ENCODE data around the gene NFIA. TPM values are rescaled to one million over a fixed set of nuclear protein-coding genes. Genes with fewer than 3 reads are reported as not detected.

NFIA gene
- total and polyA plus RNA-seq, 10 of the 15 experiments (the other 5 are each of a cell fraction or from before 2014, with no cell fraction given) = 0.10 to 0.16 TPM; not detected in 8

DNA sequence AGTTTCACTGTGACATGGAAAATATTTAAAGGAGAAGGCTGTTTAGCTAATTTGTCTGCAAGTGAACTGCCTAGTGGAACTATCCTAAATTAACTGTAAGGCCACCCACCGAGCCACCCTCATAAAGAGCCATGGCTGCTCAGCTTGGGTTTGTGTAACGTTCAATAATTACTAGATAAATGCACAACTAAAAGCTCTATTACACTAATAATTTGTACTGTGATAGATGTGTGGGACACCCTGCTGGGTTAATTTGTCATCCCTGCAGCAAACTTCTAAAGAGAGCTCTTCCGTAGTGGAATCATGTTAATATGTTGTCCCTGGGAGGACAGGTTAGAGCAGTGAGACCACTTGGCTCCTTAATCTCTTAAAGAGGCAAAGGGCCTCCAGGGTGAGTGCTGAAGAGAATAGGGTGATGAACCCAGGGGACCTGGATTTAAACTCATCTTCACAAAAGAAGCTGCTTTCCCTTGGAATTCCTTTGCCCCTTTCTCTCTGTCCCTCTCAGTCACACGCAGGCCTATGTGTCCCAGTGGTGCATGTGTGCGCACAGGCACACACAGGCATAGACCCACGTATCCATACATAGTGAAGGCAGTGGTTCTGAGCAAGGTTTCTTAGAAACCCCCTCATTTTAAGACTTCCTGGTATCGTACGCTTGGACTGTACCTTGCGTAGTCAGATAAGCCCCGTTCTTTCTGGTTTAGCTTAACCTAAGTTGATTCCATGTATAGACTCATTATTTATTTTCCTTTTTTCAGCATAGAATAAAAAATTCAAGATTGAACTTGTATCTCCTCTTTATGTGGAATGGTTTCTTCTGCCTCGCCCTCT, 310.3 kb downstream of the NFIA start (continued):
- TF ChIP-seq, protein P1, sequence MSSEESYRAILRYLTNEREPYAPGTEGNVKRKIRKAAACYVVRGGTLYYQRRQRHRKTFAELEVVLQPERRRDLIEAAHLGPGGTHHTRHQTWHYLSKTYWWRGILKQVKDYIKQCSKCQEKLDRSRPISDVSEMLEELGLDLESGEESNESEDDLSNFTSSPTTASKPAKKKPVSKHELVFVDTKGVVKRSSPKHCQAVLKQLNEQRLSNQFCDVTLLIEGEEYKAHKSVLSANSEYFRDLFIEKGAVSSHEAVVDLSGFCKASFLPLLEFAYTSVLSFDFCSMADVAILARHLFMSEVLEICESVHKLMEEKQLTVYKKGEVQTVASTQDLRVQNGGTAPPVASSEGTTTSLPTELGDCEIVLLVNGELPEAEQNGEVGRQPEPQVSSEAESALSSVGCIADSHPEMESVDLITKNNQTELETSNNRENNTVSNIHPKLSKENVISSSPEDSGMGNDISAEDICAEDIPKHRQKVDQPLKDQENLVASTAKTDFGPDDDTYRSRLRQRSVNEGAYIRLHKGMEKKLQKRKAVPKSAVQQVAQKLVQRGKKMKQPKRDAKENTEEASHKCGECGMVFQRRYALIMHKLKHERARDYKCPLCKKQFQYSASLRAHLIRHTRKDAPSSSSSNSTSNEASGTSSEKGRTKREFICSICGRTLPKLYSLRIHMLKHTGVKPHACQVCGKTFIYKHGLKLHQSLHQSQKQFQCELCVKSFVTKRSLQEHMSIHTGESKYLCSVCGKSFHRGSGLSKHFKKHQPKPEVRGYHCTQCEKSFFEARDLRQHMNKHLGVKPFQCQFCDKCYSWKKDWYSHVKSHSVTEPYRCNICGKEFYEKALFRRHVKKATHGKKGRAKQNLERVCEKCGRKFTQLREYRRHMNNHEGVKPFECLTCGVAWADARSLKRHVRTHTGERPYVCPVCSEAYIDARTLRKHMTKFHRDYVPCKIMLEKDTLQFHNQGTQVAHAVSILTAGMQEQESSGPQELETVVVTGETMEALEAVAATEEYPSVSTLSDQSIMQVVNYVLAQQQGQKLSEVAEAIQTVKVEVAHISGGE (CRISPR knock-in tag; IDR thresholded peaks at IDR 0.05) = no peak
- TF ChIP-seq ZZZ3 (IDR thresholded peaks at IDR 0.05; ENCODE audit: control insufficient read depth, insufficient read length, low read depth) (no peak), RB1 (IDR thresholded peaks at IDR 0.05; ENCODE audit: borderline replicate concordance) (no peak), BRCA1 (IDR thresholded peaks at IDR 0.05; ENCODE audit: low read depth, low read length) (no peak), CBFB (IDR thresholded peaks at IDR 0.05; ENCODE audit: low read depth) (no peak)
- TF ChIP-seq, protein P2, sequence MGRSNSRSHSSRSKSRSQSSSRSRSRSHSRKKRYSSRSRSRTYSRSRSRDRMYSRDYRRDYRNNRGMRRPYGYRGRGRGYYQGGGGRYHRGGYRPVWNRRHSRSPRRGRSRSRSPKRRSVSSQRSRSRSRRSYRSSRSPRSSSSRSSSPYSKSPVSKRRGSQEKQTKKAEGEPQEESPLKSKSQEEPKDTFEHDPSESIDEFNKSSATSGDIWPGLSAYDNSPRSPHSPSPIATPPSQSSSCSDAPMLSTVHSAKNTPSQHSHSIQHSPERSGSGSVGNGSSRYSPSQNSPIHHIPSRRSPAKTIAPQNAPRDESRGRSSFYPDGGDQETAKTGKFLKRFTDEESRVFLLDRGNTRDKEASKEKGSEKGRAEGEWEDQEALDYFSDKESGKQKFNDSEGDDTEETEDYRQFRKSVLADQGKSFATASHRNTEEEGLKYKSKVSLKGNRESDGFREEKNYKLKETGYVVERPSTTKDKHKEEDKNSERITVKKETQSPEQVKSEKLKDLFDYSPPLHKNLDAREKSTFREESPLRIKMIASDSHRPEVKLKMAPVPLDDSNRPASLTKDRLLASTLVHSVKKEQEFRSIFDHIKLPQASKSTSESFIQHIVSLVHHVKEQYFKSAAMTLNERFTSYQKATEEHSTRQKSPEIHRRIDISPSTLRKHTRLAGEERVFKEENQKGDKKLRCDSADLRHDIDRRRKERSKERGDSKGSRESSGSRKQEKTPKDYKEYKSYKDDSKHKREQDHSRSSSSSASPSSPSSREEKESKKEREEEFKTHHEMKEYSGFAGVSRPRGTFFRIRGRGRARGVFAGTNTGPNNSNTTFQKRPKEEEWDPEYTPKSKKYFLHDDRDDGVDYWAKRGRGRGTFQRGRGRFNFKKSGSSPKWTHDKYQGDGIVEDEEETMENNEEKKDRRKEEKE (IDR thresholded peaks at IDR 0.05) = no peak

Measured in GM12878 (cell line).